Stimulated activated CD4-positive, alpha-beta T cell treated with anti-CD3 and anti-CD28 coated beads, TNF-alpha, amount 100 ng/mL, for 4 hours (primary cell): ENCODE data around the gene CADM1.

Source experiments
- DNase-seq, 3 experiments: peaks; one replicate each; pipeline ENCODE4 v3.0.0-alpha.2; 2020; ENCODE audit warnings: low read depth in 3 of 3

Gene CADM1

DNA sequence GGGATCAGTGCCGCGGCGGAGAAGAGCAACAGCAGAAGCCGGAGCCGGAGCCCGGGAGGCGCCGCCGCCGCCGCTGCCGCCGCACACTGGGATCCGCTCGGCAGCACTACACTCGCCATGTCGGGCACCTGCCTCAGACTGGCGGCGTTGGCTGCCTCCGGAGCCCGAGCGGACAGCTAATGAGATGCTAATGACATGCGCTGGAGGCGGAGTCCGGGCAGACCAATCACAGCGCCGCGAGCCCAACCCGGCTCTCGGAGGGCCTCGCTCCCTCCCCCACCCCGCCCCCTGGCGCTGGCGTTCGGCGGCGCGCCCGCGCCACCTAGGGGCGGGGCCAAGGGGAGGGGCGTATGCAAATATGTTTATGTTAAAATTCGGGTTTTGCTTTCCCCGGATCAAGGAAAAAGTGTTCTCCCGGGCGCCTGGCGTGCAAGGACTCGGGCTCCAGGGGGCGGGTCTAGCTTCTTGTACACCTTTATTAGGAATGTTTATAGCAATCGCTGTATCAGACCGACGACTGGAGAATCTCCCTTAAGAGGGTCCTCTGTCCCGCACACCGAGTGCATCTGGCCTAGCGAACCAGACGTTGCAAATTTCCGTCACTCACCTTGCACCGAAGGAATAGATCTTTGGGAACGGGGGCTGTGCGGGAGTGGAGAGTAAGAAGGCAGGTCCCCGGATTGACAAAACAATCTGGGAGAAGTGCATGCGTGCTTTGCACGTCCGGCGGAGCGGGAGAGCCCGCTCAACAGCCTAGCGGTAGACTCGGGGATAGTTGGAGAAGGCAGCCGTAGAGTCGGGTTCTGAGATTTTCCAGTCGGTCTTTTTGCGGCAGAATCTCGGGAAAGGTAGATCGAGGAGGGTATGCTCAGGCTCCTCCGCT, at the start of gene CADM1:
Gene CADM1 (minus strand): TSS at position 140 of the 883 bp plus-strand sequence.
- peak; percentile 35 to 46 (median 42) for DNase-seq

DNA sequence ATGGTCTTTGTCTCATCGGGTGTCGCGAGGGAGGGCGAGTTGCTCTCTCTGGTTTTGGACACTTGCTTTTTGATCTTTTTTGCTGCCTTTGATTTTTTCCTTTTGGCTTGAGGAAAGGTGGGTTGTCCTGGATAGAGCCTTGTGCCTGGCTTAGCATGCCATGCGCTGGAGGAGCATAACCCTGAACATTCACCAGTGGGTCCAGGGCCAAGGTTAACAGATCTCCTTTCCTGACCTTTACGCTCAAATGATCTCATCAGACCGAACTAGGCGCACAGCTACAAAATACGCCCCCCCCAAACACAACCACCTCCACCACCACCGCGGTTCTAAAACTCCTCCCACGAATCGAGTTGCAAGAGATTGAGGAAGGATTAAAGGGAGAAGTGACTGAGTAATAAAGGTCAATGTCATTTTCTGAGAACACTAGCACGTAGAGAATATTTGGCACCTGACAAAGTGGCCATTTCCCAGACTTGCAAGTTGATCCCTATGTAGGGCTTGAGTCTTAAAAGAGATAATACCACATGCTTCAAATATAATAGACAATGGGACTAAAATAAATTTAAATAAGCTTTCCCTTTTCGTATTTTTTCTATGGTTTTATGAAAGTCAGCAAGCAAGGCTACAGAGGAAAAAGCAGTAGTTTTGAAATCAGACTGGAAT, 48.7 kb upstream of the CADM1 start:
- DNase-seq = no peak

DNA sequence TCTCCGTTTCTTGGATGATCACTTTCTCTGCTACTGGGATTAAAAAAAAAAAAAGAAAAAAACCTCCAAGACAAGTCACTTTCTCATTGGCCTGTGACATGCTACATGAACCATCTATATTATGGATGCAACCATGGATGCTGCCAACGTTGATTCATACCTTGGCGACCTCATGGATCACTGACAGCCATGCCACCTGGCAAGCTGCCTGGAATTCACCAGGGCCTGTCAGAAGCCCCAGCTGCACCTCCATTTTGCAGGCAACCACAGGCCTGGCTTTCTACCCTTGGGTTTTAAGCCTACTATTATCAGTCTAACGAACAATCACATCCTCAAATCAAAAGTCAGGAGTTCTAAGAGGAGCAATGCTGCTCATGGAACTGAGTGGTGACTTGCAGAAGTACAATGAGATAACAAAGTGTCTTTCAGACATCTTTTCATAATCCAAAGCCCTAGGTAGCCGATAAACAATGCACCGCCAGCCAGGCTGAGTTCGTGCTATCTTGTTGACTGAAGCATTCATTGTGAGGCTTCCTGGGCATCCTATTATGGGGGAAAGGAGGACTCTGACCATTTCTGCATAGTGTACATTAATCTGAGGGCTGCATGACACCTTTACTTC, 48.0 kb upstream of the CADM1 start:
- no peak for DNase-seq

DNA sequence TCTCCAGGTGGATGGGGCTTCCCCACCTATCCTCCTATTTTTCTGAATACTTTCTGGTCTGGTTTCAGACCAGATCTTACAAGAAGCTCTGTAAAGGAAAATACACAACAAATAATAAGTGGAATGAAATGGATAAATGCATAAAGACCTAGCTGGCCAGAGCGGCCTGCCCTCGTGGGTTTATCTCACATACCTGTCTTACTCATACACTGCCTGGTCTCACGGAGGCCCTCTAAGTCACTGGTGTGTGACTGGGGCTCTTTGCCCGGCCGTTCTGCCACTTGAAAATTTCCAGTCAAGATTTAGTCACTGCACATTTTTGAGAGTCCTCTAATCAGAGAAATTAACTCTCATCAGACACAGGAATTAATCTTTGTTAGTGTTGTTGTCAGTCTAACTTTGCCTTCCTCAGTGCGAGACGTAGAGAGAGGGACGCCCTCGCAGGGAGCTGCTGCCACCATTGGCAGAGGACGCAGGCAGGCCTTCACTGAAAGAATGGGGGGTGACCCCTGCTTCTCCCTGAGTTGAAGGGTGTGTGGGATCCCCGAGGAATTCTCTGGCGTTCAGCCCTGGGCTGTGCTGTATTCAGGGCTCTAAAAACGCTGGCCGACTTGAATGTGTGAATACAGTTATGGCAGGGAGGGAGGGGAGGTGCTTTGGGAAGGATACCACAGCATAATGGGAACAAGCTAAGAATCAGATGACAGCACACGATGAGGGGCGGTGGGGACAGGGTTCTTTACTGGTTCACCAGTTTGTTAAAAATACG, 46.3 kb upstream of the CADM1 start:
- DNase-seq = no peak

DNA sequence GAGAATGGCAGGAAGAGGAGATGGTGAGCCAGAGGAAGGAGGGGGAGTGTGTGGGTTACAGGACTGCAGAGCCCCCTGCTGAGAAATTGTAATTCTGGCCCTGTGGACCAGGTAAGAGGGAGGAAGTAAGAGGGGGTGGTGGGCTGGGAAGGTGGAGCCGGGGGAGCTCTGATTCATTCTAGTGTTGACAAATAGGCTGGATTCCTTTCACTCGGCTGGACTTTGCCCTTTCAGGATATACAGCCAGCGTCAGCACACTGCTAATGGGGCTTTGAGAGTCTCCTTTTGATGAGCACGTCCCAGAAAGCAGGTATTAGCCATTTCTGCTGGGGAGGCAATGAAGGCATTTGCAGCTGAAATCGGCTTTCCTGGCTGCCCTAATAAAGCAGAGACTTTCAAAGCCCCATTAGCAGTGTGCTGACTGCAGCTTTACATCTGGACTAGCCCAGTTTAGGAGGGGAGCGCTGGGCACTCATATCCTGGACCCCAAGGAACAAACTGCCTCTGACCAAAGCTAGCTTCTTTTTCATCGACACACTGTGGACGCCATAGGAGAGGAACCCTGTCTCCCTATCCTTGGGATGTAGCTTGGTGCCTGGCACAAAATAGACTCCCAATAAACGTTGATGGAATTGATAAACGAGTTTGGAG, 44.8 kb upstream of the CADM1 start:
- DNase-seq = no peak

DNA sequence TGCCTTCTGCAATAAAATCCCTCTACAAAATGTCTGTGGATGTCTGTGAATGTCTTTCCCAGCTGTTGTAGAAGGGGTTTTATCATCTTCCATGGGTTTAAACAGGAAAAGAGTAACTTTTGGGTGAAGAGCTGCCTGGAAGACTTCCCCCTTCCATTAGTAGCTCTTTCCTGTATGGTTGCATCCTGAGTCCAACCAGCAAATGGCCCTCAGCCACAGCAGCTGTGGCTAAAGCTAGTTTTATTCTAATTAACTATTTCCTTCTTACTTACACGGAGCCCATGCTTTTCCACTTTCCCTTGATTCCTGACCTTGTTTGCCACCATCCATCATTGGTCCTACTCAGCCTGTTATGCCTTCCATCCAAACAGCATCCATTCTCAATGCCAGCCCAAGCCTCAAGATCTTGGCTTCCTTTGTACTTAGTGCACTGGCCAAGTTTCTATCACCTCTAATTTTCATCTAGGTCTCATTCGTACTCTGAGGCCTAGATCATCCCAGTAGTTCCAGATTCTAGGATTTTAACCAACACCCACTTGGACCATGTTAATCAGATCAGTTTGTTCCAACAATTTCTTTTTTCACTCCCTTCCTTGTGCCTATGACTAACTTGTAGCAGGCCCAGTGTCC, 41.5 kb upstream of the CADM1 start:
- no peak for DNase-seq

DNA sequence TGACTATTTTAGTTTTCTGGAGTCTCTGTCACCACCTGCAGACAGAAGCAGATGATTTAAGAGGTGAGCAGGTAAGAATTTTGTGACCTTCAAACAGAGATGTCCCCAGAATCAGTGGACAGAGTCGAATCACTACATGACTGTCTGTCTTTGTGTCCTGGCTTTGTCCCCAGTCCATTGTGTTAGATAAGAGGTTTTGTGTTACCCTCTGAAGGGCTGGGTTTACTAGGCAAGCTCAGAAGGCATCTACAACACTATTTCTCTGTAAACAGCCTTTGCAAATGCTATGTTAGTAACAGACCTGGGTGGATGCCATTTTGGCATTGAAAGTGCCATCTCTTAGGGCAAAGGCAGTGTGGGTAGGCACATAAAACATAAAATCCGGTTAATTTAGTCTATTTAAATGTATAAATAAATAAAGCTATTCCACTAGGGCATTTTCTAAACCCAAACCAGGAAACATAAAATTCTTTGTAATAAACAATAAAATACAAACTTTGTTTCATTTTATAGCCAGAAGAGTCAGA, 40.3 kb upstream of the CADM1 start:
- DNase-seq = no peak

DNA sequence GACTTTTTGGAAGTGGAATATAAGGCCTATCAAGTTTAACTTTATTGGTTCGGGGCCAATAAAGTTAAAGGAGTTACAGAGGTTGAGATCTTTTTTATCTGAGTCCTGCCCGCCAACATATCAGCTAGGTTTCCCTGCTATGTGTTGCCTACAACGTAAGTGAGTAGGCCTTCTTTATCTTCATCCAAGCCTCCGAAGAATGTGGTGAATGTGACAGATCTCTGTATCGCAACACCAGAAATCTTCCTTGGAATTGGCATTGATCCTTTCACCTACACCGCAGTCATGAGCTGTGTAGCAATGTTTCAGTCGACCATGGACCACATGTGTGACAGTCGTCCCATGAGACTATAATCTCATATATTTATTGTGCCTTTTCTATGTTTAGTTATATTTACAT, 37.3 kb upstream of the CADM1 start:
- DNase-seq = no peak

DNA sequence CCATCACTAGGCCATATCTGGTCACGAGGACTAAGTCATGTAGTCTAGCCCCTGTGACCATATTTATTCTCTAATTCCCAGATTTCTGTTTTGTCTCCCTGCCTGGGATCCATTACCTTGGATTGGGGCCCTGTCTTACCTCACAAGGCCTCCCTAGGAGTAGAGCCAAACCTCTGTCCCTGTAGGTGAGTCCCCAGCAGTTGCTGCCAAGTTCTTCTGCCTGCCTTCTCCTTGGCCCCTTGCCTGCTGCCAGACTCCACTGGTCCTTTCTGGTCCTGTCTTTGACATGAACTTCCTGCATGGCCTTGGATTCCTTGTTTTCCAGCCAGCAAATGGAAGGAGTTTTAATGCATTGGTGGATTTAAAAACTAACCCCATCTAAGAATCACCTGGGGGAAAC, 35.6 kb upstream of the CADM1 start:
- DNase-seq = no peak

DNA sequence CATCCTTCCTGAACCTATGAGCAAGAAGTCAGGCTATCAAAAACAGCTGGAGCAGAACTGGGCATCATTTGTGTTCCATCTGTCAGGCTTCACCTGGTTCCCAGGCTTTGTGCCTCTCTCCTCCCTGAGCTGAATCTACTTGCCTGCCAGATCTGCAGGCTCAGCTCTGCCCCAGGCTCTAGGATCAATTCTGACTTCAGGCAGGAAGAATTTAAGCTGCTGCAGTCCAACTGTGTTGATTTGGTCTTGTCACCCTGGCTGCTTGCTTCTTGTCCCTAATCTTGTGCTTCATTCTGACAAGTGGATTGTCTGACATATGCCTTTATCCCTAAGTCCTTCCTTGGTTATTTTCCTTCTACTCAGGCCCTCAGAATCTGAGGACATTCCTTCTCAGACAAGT, 31.6 kb upstream of the CADM1 start:
- no peak for DNase-seq

DNA sequence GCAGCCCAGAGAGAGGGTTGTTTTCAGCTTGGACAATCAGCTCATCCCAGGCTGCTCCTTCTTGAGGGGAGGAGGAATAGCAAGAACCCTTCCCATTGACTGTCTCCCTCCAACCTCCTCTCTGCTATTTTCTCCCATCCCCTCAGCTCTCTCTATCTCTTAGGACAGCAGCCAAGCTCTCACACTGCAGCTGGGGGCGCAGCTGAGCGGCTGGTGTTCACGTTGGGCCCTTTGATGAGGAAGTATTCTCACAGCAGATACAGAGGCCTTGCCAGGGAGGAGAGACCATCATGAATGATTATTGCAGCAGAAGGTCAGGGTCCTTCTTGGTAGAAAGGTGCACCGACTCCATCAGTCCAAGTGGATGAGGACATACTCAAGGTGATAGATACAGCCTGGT, 26.5 kb upstream of the CADM1 start:
- DNase-seq = no peak

DNA sequence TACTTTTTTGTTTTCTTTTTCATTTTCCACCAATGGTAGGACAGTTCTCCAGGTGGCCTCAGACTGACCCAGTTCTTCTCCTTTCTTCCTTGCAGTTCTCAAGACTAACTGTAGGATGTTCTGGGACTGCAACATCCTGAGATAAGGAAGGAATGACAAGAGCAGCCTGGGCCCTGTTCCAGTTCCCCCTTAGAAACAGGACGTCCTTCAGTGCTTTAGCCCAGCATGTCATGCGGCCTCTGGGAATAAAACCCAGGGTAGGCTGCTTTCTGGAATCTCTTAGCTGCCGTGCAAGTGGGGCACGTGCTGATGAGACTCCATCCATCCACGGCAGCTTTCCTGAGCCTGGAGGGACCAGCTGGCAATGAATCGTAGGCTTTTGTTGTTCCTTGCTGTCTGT, 24.0 kb upstream of the CADM1 start:
- no peak for DNase-seq

DNA sequence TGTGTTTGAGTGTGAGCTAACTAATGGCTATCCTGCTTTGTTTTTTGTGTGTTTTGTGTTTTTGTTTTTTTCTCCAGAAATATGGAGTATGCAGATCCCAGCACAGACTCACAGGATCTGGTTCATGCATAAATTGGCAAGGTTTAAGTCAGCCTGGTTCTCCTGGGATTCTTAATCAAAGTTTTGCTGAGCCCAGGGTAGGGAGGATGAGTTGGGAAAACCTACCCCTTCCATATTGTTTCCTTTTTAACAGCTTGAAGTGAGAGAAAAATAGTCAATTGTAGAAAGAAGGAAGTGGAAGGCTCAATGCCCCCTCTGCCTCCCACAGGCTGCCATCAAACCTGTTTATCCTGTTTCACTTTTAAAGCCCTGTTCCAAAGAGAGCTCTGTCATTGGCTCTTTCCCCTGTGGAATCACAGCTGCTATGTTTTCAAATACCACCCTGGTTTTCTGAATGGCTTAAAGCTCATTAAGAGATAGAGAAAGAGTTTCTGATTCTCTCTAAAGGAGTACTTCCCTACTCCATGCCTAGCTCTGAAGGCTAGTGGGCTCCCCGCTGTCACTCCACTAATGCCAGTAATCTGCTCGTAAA, 23.4 kb upstream of the CADM1 start:
- no peak for DNase-seq

DNA sequence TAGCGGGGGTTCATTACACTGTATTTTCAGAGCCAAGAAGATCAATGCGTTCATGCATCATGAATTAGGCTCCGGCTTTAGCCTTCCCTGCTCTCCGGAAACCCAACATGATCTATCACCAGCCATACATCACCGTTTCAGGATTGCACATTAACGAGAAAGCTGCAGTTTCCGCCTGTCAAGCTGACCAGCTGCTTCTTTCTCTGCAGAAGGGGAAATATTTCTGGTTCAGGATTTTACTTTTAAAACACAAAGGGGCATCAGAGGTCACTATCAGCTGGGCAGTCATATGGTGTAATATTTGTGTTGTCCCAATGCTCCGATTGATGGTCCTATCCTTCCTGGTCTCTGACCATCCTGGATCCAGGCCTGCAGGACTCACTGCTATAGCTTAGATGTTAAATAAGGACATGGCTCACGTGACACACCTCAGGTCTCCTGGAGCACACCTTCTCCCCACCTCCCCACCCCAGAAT, 21.4 kb upstream of the CADM1 start:
- no peak for DNase-seq

DNA sequence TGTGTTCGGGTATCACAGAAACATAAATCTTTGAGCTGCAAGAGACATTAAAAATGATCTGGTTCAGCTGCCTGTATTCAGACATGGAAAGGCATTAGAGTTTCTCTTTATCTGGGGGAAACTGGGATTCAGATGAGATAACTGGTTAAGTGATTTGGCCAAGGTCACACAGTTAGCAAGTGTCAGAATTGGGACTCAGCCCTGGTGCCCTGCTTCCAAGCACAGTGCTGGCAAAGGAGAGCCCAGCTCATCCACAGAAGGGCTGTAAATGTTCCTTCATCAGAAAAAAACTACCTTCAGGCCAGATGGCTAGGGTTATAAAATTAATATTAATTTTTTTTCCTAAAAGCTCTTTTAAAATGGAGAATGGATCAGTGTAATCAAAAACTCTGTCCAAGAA, 20.4 kb upstream of the CADM1 start:
- no peak for DNase-seq

DNA sequence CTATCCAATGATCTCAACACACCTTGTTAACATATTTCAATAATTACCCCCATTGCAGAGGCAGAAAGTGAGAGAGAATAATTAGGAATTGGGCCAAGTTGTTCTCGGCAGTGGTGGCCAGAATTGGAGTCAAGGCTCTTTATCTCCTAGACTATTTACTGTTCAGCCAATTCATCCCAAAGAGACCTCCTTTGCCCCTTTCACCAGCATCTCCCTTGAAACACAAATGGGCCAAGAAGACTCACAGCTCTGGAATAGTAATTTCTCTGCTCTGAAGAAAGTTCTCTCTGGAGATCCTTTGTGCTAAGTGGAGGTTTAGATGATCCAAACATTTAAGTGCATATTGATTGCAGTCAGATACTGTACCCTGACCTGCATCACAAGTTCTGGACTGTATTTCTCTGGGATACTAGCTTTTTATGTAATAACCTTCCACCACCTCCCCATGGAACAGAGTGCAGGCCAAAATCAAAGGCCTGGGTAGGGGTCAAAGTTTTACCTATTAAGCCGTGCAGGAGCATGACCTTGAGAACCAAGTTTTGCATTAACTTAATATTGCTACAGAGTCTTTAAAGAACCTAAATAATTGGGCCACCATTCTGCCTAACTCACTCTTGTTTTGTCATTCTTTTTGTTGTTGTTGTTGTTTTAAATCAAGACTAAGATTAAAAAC, 19.6 kb upstream of the CADM1 start:
- DNase-seq = no peak

DNA sequence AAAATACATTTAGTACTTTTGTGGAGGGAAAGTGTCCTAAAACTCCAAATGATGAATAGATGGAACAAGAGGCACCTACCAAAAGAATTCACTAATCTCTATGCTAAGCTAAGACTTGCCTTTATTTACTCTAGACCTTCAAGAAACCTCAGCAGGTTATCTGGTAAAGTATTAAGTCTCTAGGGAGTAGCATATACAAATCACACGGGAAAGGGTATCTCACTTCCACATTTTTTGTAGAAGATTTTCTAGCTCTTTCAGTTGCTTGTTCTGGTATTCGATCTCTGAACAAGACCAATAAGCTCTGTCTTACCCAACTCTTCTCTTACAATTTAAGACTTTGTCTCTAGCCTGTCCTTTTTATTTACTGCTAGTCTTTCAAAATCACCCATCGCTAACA, 18.1 kb upstream of the CADM1 start:
- DNase-seq = no peak

DNA sequence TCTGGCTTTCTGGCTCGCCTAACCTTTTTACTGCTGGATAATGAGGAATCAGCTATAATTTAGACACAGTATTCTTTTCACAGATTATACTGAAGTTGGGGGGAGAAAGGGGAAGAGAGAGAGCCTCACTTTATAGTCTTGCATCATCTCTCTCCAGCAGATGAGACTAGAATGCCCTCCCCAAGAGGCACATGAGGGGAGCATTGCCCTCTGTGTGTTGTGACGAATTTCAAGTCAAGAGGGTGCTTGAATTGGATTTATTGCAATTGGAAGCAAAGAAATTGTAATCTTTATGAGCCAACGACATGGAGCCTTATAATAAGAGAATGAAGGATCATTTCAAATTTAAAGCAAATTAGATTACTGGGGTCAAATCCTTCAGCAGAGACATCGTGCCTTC, 17.6 kb upstream of the CADM1 start:
- DNase-seq = no peak

DNA sequence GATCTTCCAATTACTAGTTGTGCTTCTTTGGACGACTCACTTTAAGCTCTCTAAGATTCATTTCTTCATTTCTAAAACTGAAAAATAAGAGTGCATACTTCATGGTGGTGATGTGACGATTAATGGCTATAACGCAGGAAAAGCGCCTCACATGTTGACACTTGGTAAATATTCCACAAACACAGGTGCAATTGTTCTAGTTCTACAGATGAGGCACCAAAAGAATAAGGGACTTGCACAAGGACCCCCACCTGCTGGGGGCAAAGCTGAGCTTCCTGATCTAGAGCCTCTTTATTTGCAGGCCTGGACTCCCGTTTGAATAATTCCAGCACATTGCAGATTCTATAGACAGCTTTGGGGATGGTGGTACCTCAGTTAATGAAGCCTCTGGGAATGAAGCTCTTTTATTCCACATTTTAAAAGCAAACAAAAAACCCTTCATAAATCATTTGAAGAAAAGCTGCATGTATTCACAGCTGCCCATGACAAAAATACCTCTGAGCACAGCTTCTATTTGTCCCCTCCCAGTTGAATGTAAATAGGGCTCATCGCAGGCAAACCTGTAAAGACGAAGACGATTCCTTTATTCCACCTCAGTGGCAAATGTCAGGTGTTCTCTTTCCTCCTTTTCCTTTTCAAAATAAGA, 14.9 kb upstream of the CADM1 start:
- no peak for DNase-seq
